H1 (cell line): ENCODE measurements around the gene TNRC6C. TPM values are rescaled to one million over a fixed set of nuclear protein-coding genes. Genes with fewer than 3 reads are reported as not detected.

ENCODE experiments used
- CTCF ChIA-PET: fragments of 300-600 bp; sonication (Branson Sonifier 250); formaldehyde crosslinking; loops from one replicate; lab custom pipeline; 2021; ENCODE audit not compliant: partially characterized antibody; lab: Charles Lee
- POLR2A ChIA-PET: fragments of 300-600 bp; sonication (Branson Sonifier 250); formaldehyde crosslinking; loops from one replicate; lab custom pipeline; 2021; ENCODE audit warnings: inconsistent platforms; ENCODE audit not compliant: partially characterized antibody; lab: Charles Lee
- DNase-seq, 2 experiments: peaks; one replicate each; pipeline versions ENCODE4 v3.0.0 to v3.0.0-alpha.2; 2010 to 2022; ENCODE audit warnings: low spot score in 2 of 2, low read depth in 1 of 2, mixed read lengths in 1 of 2
- FAIRE-seq: peaks from 2 replicates; lab custom pipeline; 2011; peaks lifted over from hg19 to GRCh38; lab: Jason Lieb, UNC
- H2AFZ ChIP-seq: 2 replicates; pipeline ENCODE4 v1.8.1; 2012; ENCODE audit warnings: low read length, inconsistent platforms
- H2AK5ac ChIP-seq: 2 replicates; pipeline ENCODE4 v1.6.1; 2013; ENCODE audit warnings: low read depth, low read length
- H2BK120ac ChIP-seq: replicated peaks from 2 replicates; pipeline ENCODE3; 2013; ENCODE audit warnings: low read depth, low read length, inconsistent platforms
- H2BK12ac ChIP-seq: 2 replicates; pipeline ENCODE4 v1.6.1; 2013; ENCODE audit warnings: low read depth, low read length
- H2BK15ac ChIP-seq: 2 replicates; pipeline ENCODE4 v1.6.1; 2013; ENCODE audit warnings: low read length
- H2BK20ac ChIP-seq: 2 replicates; pipeline ENCODE4 v1.6.1; 2013; ENCODE audit warnings: low read length
- H2BK5ac ChIP-seq: 2 replicates; pipeline ENCODE4 v1.6.1; 2013; ENCODE audit warnings: low read depth, low read length
- H3K14ac ChIP-seq: 2 replicates; pipeline ENCODE4 v1.6.1; 2013; ENCODE audit warnings: inconsistent platforms; ENCODE audit not compliant: insufficient read length
- H3K18ac ChIP-seq: 2 replicates; pipeline ENCODE4 v1.6.1; 2013; ENCODE audit warnings: low read length; ENCODE audit errors: extremely low read depth
- H3K23ac ChIP-seq: 2 replicates; pipeline ENCODE4 v1.6.1; 2013; ENCODE audit warnings: inconsistent platforms; ENCODE audit not compliant: insufficient read length
- H3K23me2 ChIP-seq: 2 replicates; pipeline ENCODE4 v1.6.1; 2013; ENCODE audit warnings: low read depth, low read length
- H3K27ac ChIP-seq: 2 replicates; pipeline ENCODE4 v1.6.1; 2011; ENCODE audit warnings: low read depth, low read length, inconsistent platforms
- H3K27me3 ChIP-seq, 4 experiments: replicated peaks in 1 of 4; 1 replicate in 1 of 4; 2 replicates in 3 of 4; pipeline versions ENCODE4 v1.6.1 to v1.8.1; 2011 to 2013; ENCODE audit warnings: low read length in 3 of 4, mild to moderate bottlenecking in 3 of 4, inconsistent platforms in 2 of 4, mixed read lengths in 2 of 4, moderate library complexity in 1 of 4; ENCODE audit not compliant: control insufficient read depth in 3 of 4, insufficient read depth in 3 of 4; ENCODE audit errors: extremely low read depth in 1 of 4
- H3K36me3 ChIP-seq, 4 experiments: 2 replicates each; pipeline versions ENCODE4 v1.6.1 to v1.8.1; 2011 to 2013; ENCODE audit warnings: mild to moderate bottlenecking in 4 of 4, low read length in 3 of 4, moderate library complexity in 2 of 4, control low read depth in 1 of 4, inconsistent platforms in 1 of 4; ENCODE audit not compliant: insufficient read depth in 4 of 4, control insufficient read depth in 2 of 4
- H3K4ac ChIP-seq: replicated peaks from 2 replicates; pipeline ENCODE3; 2013; ENCODE audit warnings: low read length, low read depth, mixed read lengths, inconsistent platforms; ENCODE audit not compliant: insufficient read length
- H3K4me1 ChIP-seq, 4 experiments: replicated peaks in 1 of 4; 1 replicate in 1 of 4; 2 replicates in 3 of 4; pipeline versions ENCODE4 v1.6.1 to v1.8.1; 2011 to 2013; ENCODE audit warnings: low read length in 3 of 4, inconsistent platforms in 2 of 4, mixed read lengths in 1 of 4; ENCODE audit not compliant: insufficient read depth in 4 of 4, control insufficient read depth in 3 of 4
- H3K4me2 ChIP-seq, 2 experiments: 2 replicates each; pipeline versions ENCODE4 v1.6.1 to v1.8.1; 2011 to 2013; ENCODE audit warnings: low read depth in 2 of 2, low read length in 2 of 2, control low read depth in 1 of 2, inconsistent platforms in 1 of 2, mild to moderate bottlenecking in 1 of 2; ENCODE audit not compliant: insufficient read depth in 1 of 2
- H3K4me3 ChIP-seq, 4 experiments: fragments of 200-600, 300-600 bp in 1 of 4; sonication (generic), shearing (Covaris generic), sonication (Bioruptor Twin) in 1 of 4; 2 replicates each; pipeline versions ENCODE4 v1.5.1 to v1.8.1; 2011 to 2016; ENCODE audit warnings: low read length in 4 of 4, low read depth in 3 of 4, control low read depth in 2 of 4, inconsistent platforms in 2 of 4, mild to moderate bottlenecking in 2 of 4, mixed read lengths in 1 of 4, moderate library complexity in 1 of 4; ENCODE audit not compliant: insufficient read depth in 2 of 4; ENCODE audit errors: extremely low read depth in 1 of 4
- H3K56ac ChIP-seq: replicated peaks from 2 replicates; pipeline ENCODE3; 2013; ENCODE audit warnings: low read depth, mild to moderate bottlenecking, mixed read lengths, low read length, inconsistent platforms; ENCODE audit not compliant: insufficient read length
- H3K79me1 ChIP-seq: 2 replicates; pipeline ENCODE4 v1.6.1; 2013; ENCODE audit warnings: low read depth, low read length, control low read depth
- H3K79me2 ChIP-seq, 2 experiments: 2 replicates each; pipeline versions ENCODE4 v1.6.1 to v1.8.1; 2012 to 2013; ENCODE audit warnings: low read length in 2 of 2, mild to moderate bottlenecking in 2 of 2, inconsistent platforms in 1 of 2; ENCODE audit not compliant: insufficient read depth in 2 of 2, control insufficient read depth in 1 of 2
- H3K9ac ChIP-seq, 4 experiments: replicated peaks in 1 of 4; 1 replicate in 1 of 4; 2 replicates in 3 of 4; pipeline versions ENCODE4 v1.6.1 to v1.8.1; 2011 to 2013; ENCODE audit warnings: low read depth in 3 of 4, low read length in 3 of 4, control low read depth in 2 of 4, mild to moderate bottlenecking in 2 of 4, moderate library complexity in 2 of 4, inconsistent platforms in 1 of 4; ENCODE audit errors: extremely low read depth in 1 of 4
- H3K9me3 ChIP-seq, 2 experiments: 2 replicates each; pipeline versions ENCODE4 v1.6.1 to v1.8.1; 2012 to 2013; ENCODE audit warnings: mild to moderate bottlenecking in 2 of 2, moderate library complexity in 2 of 2, control low read depth in 1 of 2, inconsistent platforms in 1 of 2, low read depth in 1 of 2, low read length in 1 of 2, mixed read lengths in 1 of 2; ENCODE audit not compliant: insufficient read depth in 2 of 2
- H4K20me1 ChIP-seq, 2 experiments: replicated peaks in 1 of 2; 2 replicates each; pipeline versions ENCODE3 to v1.8.1; 2011 to 2013; ENCODE audit warnings: inconsistent platforms in 2 of 2, low read length in 2 of 2, mild to moderate bottlenecking in 1 of 2; ENCODE audit not compliant: insufficient read depth in 2 of 2, control insufficient read depth in 1 of 2
- H4K5ac ChIP-seq: 2 replicates; pipeline ENCODE4 v1.6.1; 2013; ENCODE audit warnings: low read length, low read depth, mixed read lengths, inconsistent platforms; ENCODE audit not compliant: insufficient read length
- H4K8ac ChIP-seq: 2 replicates; pipeline ENCODE4 v1.8.0; 2013; ENCODE audit warnings: mild to moderate bottlenecking, moderate library complexity, low read length, inconsistent platforms; ENCODE audit not compliant: insufficient read depth; ENCODE audit errors: extremely low read depth
- H4K91ac ChIP-seq: replicated peaks from 2 replicates; pipeline ENCODE3; 2013; ENCODE audit warnings: low read length, mixed read lengths, inconsistent platforms; ENCODE audit not compliant: insufficient read length
- BCL11A ChIP-seq, 2 experiments: IDR thresholded peaks; one replicate each; pipeline ENCODE4 v1.6.1; 2011; ENCODE audit warnings: low read depth in 2 of 2, low read length in 2 of 2, mild to moderate bottlenecking in 2 of 2
- CEBPB ChIP-seq: IDR thresholded peaks from 2 replicates; pipeline ENCODE4 v1.6.1; 2012; ENCODE audit warnings: low read depth, low read length
- CREB1 ChIP-seq: IDR thresholded peaks from 2 replicates; pipeline ENCODE4 v1.6.1; 2012; ENCODE audit warnings: inconsistent platforms
- EGR1 ChIP-seq: IDR thresholded peaks from 2 replicates; pipeline ENCODE4 v1.6.1; 2011; ENCODE audit warnings: low read depth, low read length, borderline replicate concordance
- HDAC2 ChIP-seq, 2 experiments: fragments of 300-600 bp in 1 of 2; sonication (generic) in 1 of 2; IDR thresholded peaks; 2 replicates each; pipeline ENCODE4 v1.6.1; 2011 to 2012; ENCODE audit warnings: low read depth in 2 of 2, low read length in 2 of 2, mild to moderate bottlenecking in 2 of 2, moderate library complexity in 2 of 2, borderline replicate concordance in 1 of 2, inconsistent platforms in 1 of 2
- KDM1A ChIP-seq: fragments of 200-600, 300-600 bp; sonication (generic); IDR thresholded peaks from 2 replicates; pipeline ENCODE4 v1.7.1; 2016; ENCODE audit warnings: mild to moderate bottlenecking, low read length, borderline replicate concordance
- NRF1 ChIP-seq: IDR thresholded peaks from 2 replicates; pipeline ENCODE4 v1.6.1; 2011; ENCODE audit warnings: mild to moderate bottlenecking, low read depth, low read length, improper control_type of control experiment
- SIRT6 ChIP-seq: IDR thresholded peaks from one replicate; pipeline ENCODE4 v1.7.1; 2012; ENCODE audit warnings: low read length, inconsistent platforms
- SIX5 ChIP-seq: IDR thresholded peaks from 2 replicates; pipeline ENCODE4 v1.6.1; 2011; ENCODE audit warnings: mild to moderate bottlenecking, low read depth, low read length
- SP4 ChIP-seq: IDR thresholded peaks from 2 replicates; pipeline ENCODE4 v1.6.1; 2012; ENCODE audit warnings: low read length, inconsistent platforms
- ZNF274 ChIP-seq: IDR thresholded peaks from 2 replicates; pipeline ENCODE4 v1.7.0; 2012; ENCODE audit warnings: low read length, borderline replicate concordance; ENCODE audit errors: extremely low read depth
- WGBS, 2 experiments: shearing (Covaris generic) in 1 of 2; methylation state at CpG; one replicate each; pipeline versions ENCODE4 v1.1.6 to v1.1.7; 2013 to 2015; ENCODE audit warnings: low lambda C conversion rate in 2 of 2, mixed read lengths in 2 of 2, inconsistent platforms in 1 of 2, low coverage in 1 of 2, missing lambda C conversion rate in 1 of 2; ENCODE audit not compliant: insufficient replicate concordance in 2 of 2, insufficient coverage in 1 of 2, insufficient read length in 1 of 2; ENCODE audit errors: extremely low coverage in 1 of 2, missing lambda C conversion rate in 1 of 2; 5-methylcytosine and 5-hydroxymethylcytosine counted together
- polyA plus RNA-seq, 7 experiments: library from polyadenylated mRNA; depleted of rRNA in 3 of 7; stranded (reverse) in 5 of 7; unstranded in 2 of 7; fragments of >200 nt in 5 of 7; fragments of 200-250 nt in 2 of 7; gene quantifications; 1 replicate in 5 of 7; 2 replicates in 1 of 7; 4 replicates in 1 of 7; pipeline versions ENCODE4 v1.2.1 to v1.2.3, GENCODE V29; 2011 to 2013; ENCODE audit warnings: missing spikeins in 2 of 7, mixed read lengths in 2 of 7
- total RNA-seq: library from RNA; stranded (reverse); fragmentation: NEBNext Ultra II Directional; extraction: Animal tissue kit (Norgen Biotek cat#: 25700); gene quantifications from 2 replicates; pipeline ENCODE4 v1.2.1, GENCODE V29; 2021
- TF ChIP-seq, protein P1 (sequence below): IDR thresholded peaks from 2 replicates; pipeline ENCODE4 v1.6.1; 2012; ENCODE audit warnings: inconsistent platforms

The TNRC6C gene
- total and polyA plus RNA-seq, 2 of the 8 experiments (the other 6 are each of a cell fraction or from before 2014, with no cell fraction given): 2.8 to 28.9 TPM

DNA sequence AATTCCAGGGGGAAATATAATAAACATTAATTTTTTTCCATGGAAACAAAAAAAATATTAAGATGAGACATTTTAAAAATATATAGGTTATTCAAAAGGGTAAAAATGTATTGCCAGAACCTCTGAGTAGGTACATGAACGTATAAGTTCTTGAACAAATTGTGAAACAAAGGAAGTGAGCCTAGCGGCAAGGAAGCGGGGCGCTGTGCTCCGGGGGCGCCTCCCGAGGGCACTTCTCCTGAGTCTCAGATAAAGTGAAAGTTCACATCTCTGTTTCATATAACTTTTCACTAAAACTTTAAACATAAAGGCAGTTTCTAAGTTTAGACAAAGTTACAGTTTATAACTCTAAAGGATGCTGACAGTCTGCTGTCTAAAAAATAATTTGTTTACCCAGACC is 52.3 kb downstream of the TNRC6C start:
- Histone ChIP-seq H3K9ac (no peak overlapping the region), H3K9me3 (no peaks in the 10 kb centered on the region), H3K27ac (no peak overlapping the region), H2BK15ac (no peak overlapping the region), H3K56ac (no peak overlapping the region), H2BK120ac (no peak overlapping the region), H2BK5ac (no peak overlapping the region), H3K23ac (no peak overlapping the region), H3K18ac (no peak overlapping the region), H4K8ac (no peak overlapping the region), H3K4me2 (no peak overlapping the region), H3K4me3 (no peak overlapping the region), H3K79me1 (no peaks in the 10 kb centered on the region), H3K36me3 (peaks cover 0 to 7% (median 1%) of the 10 kb centered on the region in 4 experiments; a peak in 3 of 8 replicates), H3K4me1 (0 out of 7 replicates have a peak, but pooled peaks cover 0 to 2% (median 0%) of the 10 kb centered on the region in 4 experiments), H4K91ac (no peak overlapping the region), H4K20me1 (peaks cover 0 to 7% of the 10 kb centered on the region in 2 experiments), H3K14ac (no peak overlapping the region), H2BK20ac (no peak overlapping the region), H2BK12ac (no peak overlapping the region), H3K27me3 (no peaks in the 10 kb centered on the region), H4K5ac (no peak overlapping the region), H3K79me2 (no peaks in the 10 kb centered on the region), H2AK5ac (no peak overlapping the region), H3K23me2 (no peaks in the 10 kb centered on the region), H2AFZ (no peak overlapping the region), H3K4ac (no peak overlapping the region)
- 96% methylated on average over 7 of the region's 7 CpGs; no CpG with 5 or more reads in 1 of the 2 experiments for WGBS, 2 experiments
- TF ChIP-seq CEBPB: no peak
- no peak for TF ChIP-seq NRF1
- TF ChIP-seq ZNF274: no peak
- TF ChIP-seq, protein P1, sequence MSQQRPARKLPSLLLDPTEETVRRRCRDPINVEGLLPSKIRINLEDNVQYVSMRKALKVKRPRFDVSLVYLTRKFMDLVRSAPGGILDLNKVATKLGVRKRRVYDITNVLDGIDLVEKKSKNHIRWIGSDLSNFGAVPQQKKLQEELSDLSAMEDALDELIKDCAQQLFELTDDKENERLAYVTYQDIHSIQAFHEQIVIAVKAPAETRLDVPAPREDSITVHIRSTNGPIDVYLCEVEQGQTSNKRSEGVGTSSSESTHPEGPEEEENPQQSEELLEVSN: no peak
- TF ChIP-seq EGR1: no peak
- no peak for TF ChIP-seq SP4
- no peak for TF ChIP-seq KDM1A
- TF ChIP-seq SIRT6: no peak
- no peak for TF ChIP-seq SIX5
- no peak for TF ChIP-seq CREB1
- TF ChIP-seq HDAC2 (IDR thresholded peaks at IDR 0.05; ENCODE audit: borderline replicate concordance in 1 of 2, low read depth in 2 of 2, low read length in 2 of 2): no peak
- TF ChIP-seq BCL11A (IDR thresholded peaks at IDR 0.05; ENCODE audit: low read depth in 2 of 2, low read length in 2 of 2): no peak
- POLR2A ChIA-PET: no interaction called here
- FAIRE-seq: no peak
- CTCF ChIA-PET: interaction anchor here (1.1 to 10.8 kb wide), 5 partner anchors 9 to 469 kb away, joined by 3 to 147 read pairs (median 7); no protein-coding TSS in a partner anchor
- DNase-seq: no peak
